ENCODE results near the gene C2orf92.

Gene C2orf92

DNA sequence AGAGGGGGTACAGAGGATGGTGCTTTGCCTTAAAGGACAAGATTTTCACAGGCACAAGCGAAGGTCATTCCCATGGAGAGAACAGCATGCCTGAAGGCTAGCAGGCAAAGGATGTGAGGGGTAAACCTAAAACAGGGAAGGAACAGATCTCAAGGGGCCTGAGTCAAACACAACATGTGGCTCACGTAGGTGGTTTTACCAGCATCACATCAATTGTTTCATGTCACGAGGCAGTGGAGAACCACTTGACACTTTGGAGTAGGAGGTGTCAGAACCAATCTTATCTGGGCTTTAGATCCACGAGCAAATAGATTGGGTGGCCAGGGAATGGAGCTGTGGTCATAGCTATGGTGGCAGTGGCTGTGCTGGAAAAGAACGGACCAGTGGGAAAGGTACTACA, 15.2 kb upstream of the C2orf92 start:
- no peak for ATAC-seq (ENCODE audit: insufficient read depth, low read depth)
- TF ChIP-seq, protein P1, sequence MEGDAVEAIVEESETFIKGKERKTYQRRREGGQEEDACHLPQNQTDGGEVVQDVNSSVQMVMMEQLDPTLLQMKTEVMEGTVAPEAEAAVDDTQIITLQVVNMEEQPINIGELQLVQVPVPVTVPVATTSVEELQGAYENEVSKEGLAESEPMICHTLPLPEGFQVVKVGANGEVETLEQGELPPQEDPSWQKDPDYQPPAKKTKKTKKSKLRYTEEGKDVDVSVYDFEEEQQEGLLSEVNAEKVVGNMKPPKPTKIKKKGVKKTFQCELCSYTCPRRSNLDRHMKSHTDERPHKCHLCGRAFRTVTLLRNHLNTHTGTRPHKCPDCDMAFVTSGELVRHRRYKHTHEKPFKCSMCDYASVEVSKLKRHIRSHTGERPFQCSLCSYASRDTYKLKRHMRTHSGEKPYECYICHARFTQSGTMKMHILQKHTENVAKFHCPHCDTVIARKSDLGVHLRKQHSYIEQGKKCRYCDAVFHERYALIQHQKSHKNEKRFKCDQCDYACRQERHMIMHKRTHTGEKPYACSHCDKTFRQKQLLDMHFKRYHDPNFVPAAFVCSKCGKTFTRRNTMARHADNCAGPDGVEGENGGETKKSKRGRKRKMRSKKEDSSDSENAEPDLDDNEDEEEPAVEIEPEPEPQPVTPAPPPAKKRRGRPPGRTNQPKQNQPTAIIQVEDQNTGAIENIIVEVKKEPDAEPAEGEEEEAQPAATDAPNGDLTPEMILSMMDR (IDR thresholded peaks at IDR 0.05; ENCODE audit: borderline replicate concordance, extremely low read depth, low read length, poor library complexity, severe bottlenecking), result no peak
- TF ChIP-seq EZH2 (IDR thresholded peaks at IDR 0.05; ENCODE audit: borderline replicate concordance, low read depth, low read length, severe bottlenecking), result no peak

DNA sequence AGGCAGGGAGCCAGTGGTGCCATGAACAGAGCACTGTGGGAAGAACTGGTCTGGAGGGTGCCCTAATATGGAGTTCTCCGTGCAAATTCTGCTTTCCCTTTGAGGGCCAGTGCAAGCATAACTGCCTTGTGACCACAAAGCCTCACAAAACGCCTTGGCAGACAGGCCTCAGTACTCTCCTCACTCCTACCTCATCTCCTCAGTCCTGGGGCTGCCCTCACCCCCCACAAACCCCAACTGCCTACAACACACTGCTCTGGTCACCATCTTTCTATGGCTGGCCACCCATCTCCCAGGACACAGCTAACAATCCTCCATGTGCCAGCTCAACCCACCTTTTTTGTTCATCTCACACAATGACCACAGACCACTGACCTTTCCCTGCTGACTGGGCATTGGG, 14.7 kb upstream of the C2orf92 start:
- ATAC-seq (ENCODE audit: insufficient read depth, low read depth), result no peak
- no peak overlapping the region for H3K27ac ChIP-seq (ENCODE audit: low read length)
- H3K4me1 ChIP-seq (ENCODE audit: insufficient read depth, low read length), result no peaks in the 10 kb centered on the region
- H3K4me3 ChIP-seq (ENCODE audit: low read depth in 1 of 2, low read length in 2 of 2), result no peak overlapping the region
- DNase-seq, result no peak
- peaks cover 24% of the 10 kb centered on the region for H4K20me1 ChIP-seq (ENCODE audit: insufficient read depth, low read length)
- H3K36me3 ChIP-seq (ENCODE audit: insufficient read depth, low read length), result peaks cover 50% of the 10 kb centered on the region
- H3K9me3 ChIP-seq (ENCODE audit: insufficient read depth, low read length, severe bottlenecking), result no peaks in the 10 kb centered on the region
- H3K27me3 ChIP-seq (ENCODE audit: insufficient read depth, low read length, poor library complexity), result no peaks in the 10 kb centered on the region
- no peak overlapping the region for H2AFZ ChIP-seq (ENCODE audit: low read depth, low read length)
- TF ChIP-seq EZH2 (IDR thresholded peaks at IDR 0.05; ENCODE audit: borderline replicate concordance, low read depth, low read length, severe bottlenecking), result no peak
- TF ChIP-seq, protein P1 (IDR thresholded peaks at IDR 0.05; ENCODE audit: borderline replicate concordance, extremely low read depth, low read length, poor library complexity, severe bottlenecking), result no peak
- H3K9ac ChIP-seq (ENCODE audit: low read depth, low read length), result no peak overlapping the region
- H3K79me2 ChIP-seq (ENCODE audit: insufficient read depth, low read length), result peaks cover 3% of the 10 kb centered on the region
- H3K4me2 ChIP-seq (ENCODE audit: insufficient read depth, low read length), result no peak overlapping the region

More for the DNA sequence above, 15.2 kb upstream of the C2orf92 start:
- H3K4me1 ChIP-seq (ENCODE audit: insufficient read depth, low read length), result no peaks in the 10 kb centered on the region
- no peaks in the 10 kb centered on the region for H3K9me3 ChIP-seq (ENCODE audit: insufficient read depth, low read length, severe bottlenecking)
- no peak overlapping the region for H3K4me3 ChIP-seq (ENCODE audit: low read depth in 1 of 2, low read length in 2 of 2)
- no peak overlapping the region for H2AFZ ChIP-seq (ENCODE audit: low read depth, low read length)
- H3K27ac ChIP-seq (ENCODE audit: low read length), result no peak overlapping the region
- no peak for DNase-seq
- no peaks in the 10 kb centered on the region for H3K27me3 ChIP-seq (ENCODE audit: insufficient read depth, low read length, poor library complexity)
- peaks cover 19% of the 10 kb centered on the region for H4K20me1 ChIP-seq (ENCODE audit: insufficient read depth, low read length)
- H3K79me2 ChIP-seq (ENCODE audit: insufficient read depth, low read length), result no peaks in the 10 kb centered on the region
- no peak overlapping the region for H3K9ac ChIP-seq (ENCODE audit: low read depth, low read length)
- H3K36me3 ChIP-seq (ENCODE audit: insufficient read depth, low read length), result peaks cover 50% of the 10 kb centered on the region
- no peak overlapping the region for H3K4me2 ChIP-seq (ENCODE audit: insufficient read depth, low read length)

DNA sequence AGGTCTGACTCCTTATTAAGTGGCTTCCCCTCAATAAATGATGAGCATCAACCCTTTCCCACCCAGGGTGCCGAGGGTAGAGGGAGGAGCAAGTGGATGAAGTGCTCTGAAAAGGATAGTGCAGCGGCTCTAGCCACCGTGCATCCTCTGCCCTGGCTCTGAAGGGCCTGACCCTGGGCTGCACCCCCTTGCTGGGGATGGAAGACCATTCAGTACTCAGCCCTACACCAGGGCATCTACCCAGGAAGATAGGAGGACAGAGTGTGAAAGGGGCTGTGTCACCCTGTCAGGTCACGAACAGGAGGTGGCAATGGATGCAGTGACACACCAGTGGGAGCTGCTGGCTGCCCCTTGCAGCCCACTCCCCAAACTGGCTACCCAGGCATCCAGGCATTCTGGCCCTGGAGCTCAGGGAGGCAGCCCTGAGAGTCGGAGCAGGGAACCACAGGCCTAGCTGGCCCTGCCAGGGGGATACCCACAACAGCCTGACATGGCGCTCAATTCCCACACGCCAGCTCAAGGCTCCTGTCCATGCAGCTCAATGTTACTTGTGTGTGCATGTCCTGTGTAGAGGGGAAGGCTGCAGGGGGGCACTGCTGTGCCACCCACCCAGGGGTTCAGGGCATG, 13.3 kb upstream of the C2orf92 start:
- Histone ChIP-seq H3K9me3 (ENCODE audit: insufficient read depth, low read length, severe bottlenecking) (no peaks in the 10 kb centered on the region), H3K4me1 (ENCODE audit: insufficient read depth, low read length) (peaks cover 5% of the 10 kb centered on the region; the same call in 1 of the 2 replicates), H3K27me3 (ENCODE audit: insufficient read depth, low read length, poor library complexity) (no peaks in the 10 kb centered on the region), H3K36me3 (ENCODE audit: insufficient read depth, low read length) (peaks cover 63% of the 10 kb centered on the region), H3K9ac (ENCODE audit: low read depth, low read length) (no peak overlapping the region), H2AFZ (ENCODE audit: low read depth, low read length) (no peak overlapping the region), H3K27ac (ENCODE audit: low read length) (no peak overlapping the region), H3K4me2 (ENCODE audit: insufficient read depth, low read length) (no peak overlapping the region), H3K79me2 (ENCODE audit: insufficient read depth, low read length) (peaks cover 17% of the 10 kb centered on the region), H3K4me3 (ENCODE audit: low read depth in 1 of 2, low read length in 2 of 2) (no peak overlapping the region), H4K20me1 (ENCODE audit: insufficient read depth, low read length) (peaks cover 38% of the 10 kb centered on the region)
- no peak for DNase-seq
- ATAC-seq (ENCODE audit: insufficient read depth, low read depth), result no peak
- TF ChIP-seq, protein P1 (IDR thresholded peaks at IDR 0.05; ENCODE audit: borderline replicate concordance, extremely low read depth, low read length, poor library complexity, severe bottlenecking), result no peak

Data from DND-41 (cell line).